Activated CD4-positive, alpha-beta T cell treated with anti-CD3 and anti-CD28 coated beads, Interleukin-2, amount 10 ng/mL, durations not matched to agents 24 days and 14 days (primary cell): ENCODE measurements around the gene ZNF276. TPM values are rescaled to one million over a fixed set of nuclear protein-coding genes. Genes with fewer than 3 reads are reported as not detected.
A peak's percentile ranks its signal among the peaks of the same experiment; 100 is the strongest.

Source experiments
- DNase-seq: peaks from one replicate; pipeline ENCODE4 v3.0.0; 2022
- H3K27ac Mint-ChIP-seq: one replicate; pipeline ENCODE4 v1.8.0; 2022; ENCODE audit warnings: mild to moderate bottlenecking, mixed read lengths
- H3K27me3 Mint-ChIP-seq: one replicate; pipeline ENCODE4 v1.8.0; 2022; ENCODE audit warnings: mixed read lengths
- H3K36me3 Mint-ChIP-seq: one replicate; pipeline ENCODE4 v1.8.0; 2022; ENCODE audit warnings: low read depth, mild to moderate bottlenecking, mixed read lengths
- H3K4me1 Mint-ChIP-seq: one replicate; pipeline ENCODE4 v1.8.0; 2021; ENCODE audit warnings: mixed read lengths
- H3K4me3 Mint-ChIP-seq: one replicate; pipeline ENCODE4 v1.8.0; 2022; ENCODE audit warnings: mild to moderate bottlenecking, moderate library complexity, mixed read lengths
- H3K9me3 Mint-ChIP-seq: one replicate; pipeline ENCODE4 v1.8.0; 2021; ENCODE audit warnings: mixed read lengths
- intact Hi-C: fragments of 100-400 bp; cut with micrococcal nuclease; formaldehyde crosslinking; loops from one replicate; pipeline ENCODE4 v1.15.1; 2023
- total RNA-seq: library from RNA; stranded (reverse); gene quantifications from 2 replicates; pipeline ENCODE4 v1.2.3, GENCODE V29; 2022

The ZNF276 gene
- total RNA-seq, 1 donor from 2014 or later = 32.9 TPM

- H3K4me1 Mint-ChIP-seq = peaks cover 14% of the 10 kb centered on the region
- H3K27me3 Mint-ChIP-seq = no peaks in the 10 kb centered on the region
- intact Hi-C loops = loop anchor here (1.0 to 10.0 kb wide), 9 partner anchors 14 to 455 kb away; partner anchors contain the start of genes CDK10, CHMP1A, FANCA and RPL13
- H3K4me3 Mint-ChIP-seq = peak overlapping the region; percentile 86
- DNase-seq = peak; percentile 99
- no peaks in the 10 kb centered on the region for H3K9me3 Mint-ChIP-seq
- H3K27ac Mint-ChIP-seq = peak overlapping the region; percentile 87
- H3K36me3 Mint-ChIP-seq = peaks cover 10% of the 10 kb centered on the region
Observed at GRCh38 chr16:89700100-89700648, 21.2 kb upstream of the ZNF276 start.

GRCh38 chr16:89700649-89701424 is 20.5 kb upstream of the ZNF276 start:
- Mint-ChIP-seq H3K36me3 (peaks cover 6% of the 10 kb centered on the region), H3K4me3 (peak overlapping the region; percentile 86), H3K4me1 (peaks cover 15% of the 10 kb centered on the region), H3K9me3 (no peaks in the 10 kb centered on the region), H3K27ac (peak overlapping the region; percentile 87), H3K27me3 (no peaks in the 10 kb centered on the region)
- intact Hi-C loops = loop anchor here (1.0 to 10.0 kb wide), 9 partner anchors 15 to 456 kb away; partner anchors contain the start of genes CDK10, CHMP1A, FANCA and RPL13
- DNase-seq = peak; percentile 88

GRCh38 chr16:89701425-89702406 is 19.6 kb upstream of the ZNF276 start, which contains the start of gene SPATA2L:
Gene SPATA2L (minus strand): TSS chr16:89701705. CDS start chr16:89701232, 473 bp downstream.
- no peaks in the 10 kb centered on the region for H3K9me3 Mint-ChIP-seq
- H3K4me1 Mint-ChIP-seq = peaks cover 17% of the 10 kb centered on the region
- intact Hi-C loops = loop anchor here (1.0 to 10.0 kb wide), 6 partner anchors 10 to 457 kb away; partner anchors contain the start of genes FANCA, RPL13 and TUBB3
- H3K27ac Mint-ChIP-seq = peak within 1 kb of the TSS; percentile 87
- no peaks in the 10 kb centered on the region for H3K27me3 Mint-ChIP-seq
- peaks cover 6% of the 10 kb centered on the region for H3K36me3 Mint-ChIP-seq
- H3K4me3 Mint-ChIP-seq = peak within 1 kb of the TSS; percentile 86
- peak; percentile 99 for DNase-seq

GRCh38 chr16:89704281-89704680 is 17.1 kb upstream of the ZNF276 start:
- intact Hi-C loops = loop anchor here (5.0 to 10.0 kb wide), 4 partner anchors 61 to 459 kb away; partner anchors contain the start of genes FANCA and TUBB3
- Mint-ChIP-seq H3K4me1 (peaks cover 14% of the 10 kb centered on the region), H3K27me3 (no peaks in the 10 kb centered on the region)

GRCh38 chr16:89705006-89705405 is 16.3 kb upstream of the ZNF276 start:
- intact Hi-C loops = loop anchor here (10.0 kb wide), 2 partner anchors 60 to 460 kb away; no protein-coding TSS in a partner anchor
- no peak overlapping the region for H3K4me3 Mint-ChIP-seq

More at GRCh38 chr16:89704281-89704680, 17.1 kb upstream of the ZNF276 start:
- Mint-ChIP-seq H3K9me3 (no peaks in the 10 kb centered on the region), H3K36me3 (peaks cover 3% of the 10 kb centered on the region), H3K4me3 (no peak overlapping the region), H3K27ac (no peak overlapping the region)
- DNase-seq = no peak

GRCh38 chr16:89706518-89707260 is 14.6 kb upstream of the ZNF276 start:
- no peaks in the 10 kb centered on the region for H3K27me3 Mint-ChIP-seq
- H3K9me3 Mint-ChIP-seq = no peaks in the 10 kb centered on the region
- no peak for DNase-seq
- no peak overlapping the region for H3K27ac Mint-ChIP-seq
- no peaks in the 10 kb centered on the region for H3K36me3 Mint-ChIP-seq
- intact Hi-C loops = loop anchor here (1.0 to 10.0 kb wide), 3 partner anchors 58 to 462 kb away; no protein-coding TSS in a partner anchor
- peaks cover 10% of the 10 kb centered on the region for H3K4me1 Mint-ChIP-seq
- H3K4me3 Mint-ChIP-seq = no peak overlapping the region

More at GRCh38 chr16:89705006-89705405, 16.3 kb upstream of the ZNF276 start:
- no peaks in the 10 kb centered on the region for H3K27me3 Mint-ChIP-seq
- H3K27ac Mint-ChIP-seq = no peak overlapping the region
- DNase-seq = no peak
- H3K36me3 Mint-ChIP-seq = peaks cover 2% of the 10 kb centered on the region
- H3K9me3 Mint-ChIP-seq = no peaks in the 10 kb centered on the region
- H3K4me1 Mint-ChIP-seq = peaks cover 12% of the 10 kb centered on the region

- no peak overlapping the region for H3K27ac Mint-ChIP-seq
- peaks cover 5% of the 10 kb centered on the region for H3K4me1 Mint-ChIP-seq
- intact Hi-C loops = loop anchor here (10.0 kb wide), 2 partner anchors 57 to 463 kb away; no protein-coding TSS in a partner anchor
- H3K36me3 Mint-ChIP-seq = no peaks in the 10 kb centered on the region
- no peak for DNase-seq
- no peaks in the 10 kb centered on the region for H3K9me3 Mint-ChIP-seq
- H3K27me3 Mint-ChIP-seq = no peaks in the 10 kb centered on the region
- no peak overlapping the region for H3K4me3 Mint-ChIP-seq
Observed at GRCh38 chr16:89707695-89708094, 13.6 kb upstream of the ZNF276 start.

- H3K36me3 Mint-ChIP-seq = no peaks in the 10 kb centered on the region
- no peak overlapping the region for H3K27ac Mint-ChIP-seq
- peaks cover 5% of the 10 kb centered on the region for H3K4me1 Mint-ChIP-seq
- no peak for DNase-seq
- no peaks in the 10 kb centered on the region for H3K27me3 Mint-ChIP-seq
- intact Hi-C loops = loop anchor here (10.0 kb wide), 2 partner anchors 56 to 464 kb away; no protein-coding TSS in a partner anchor
- H3K9me3 Mint-ChIP-seq = no peaks in the 10 kb centered on the region
- no peak overlapping the region for H3K4me3 Mint-ChIP-seq
Observed at GRCh38 chr16:89708481-89708931, 12.8 kb upstream of the ZNF276 start.

GRCh38 chr16:89709166-89709565 is 12.2 kb upstream of the ZNF276 start:
- H3K27me3 Mint-ChIP-seq = no peaks in the 10 kb centered on the region
- intact Hi-C loops = loop anchor here (10.0 kb wide), 2 partner anchors 56 to 464 kb away; no protein-coding TSS in a partner anchor
- no peaks in the 10 kb centered on the region for H3K9me3 Mint-ChIP-seq
- H3K4me1 Mint-ChIP-seq = peaks cover 7% of the 10 kb centered on the region
- no peak overlapping the region for H3K4me3 Mint-ChIP-seq
- DNase-seq = no peak
- H3K27ac Mint-ChIP-seq = no peak overlapping the region
- peaks cover 4% of the 10 kb centered on the region for H3K36me3 Mint-ChIP-seq

GRCh38 chr16:89709716-89710432 is 11.5 kb upstream of the ZNF276 start:
- Mint-ChIP-seq H3K36me3 (peaks cover 8% of the 10 kb centered on the region), H3K27me3 (no peaks in the 10 kb centered on the region)

GRCh38 chr16:89710709-89711564 is 10.4 kb upstream of the ZNF276 start:
- no peak for DNase-seq
- Mint-ChIP-seq H3K27ac (no peak overlapping the region), H3K9me3 (no peaks in the 10 kb centered on the region), H3K4me1 (peaks cover 7% of the 10 kb centered on the region), H3K27me3 (no peaks in the 10 kb centered on the region), H3K4me3 (no peak overlapping the region), H3K36me3 (peaks cover 10% of the 10 kb centered on the region)
- intact Hi-C loops = loop anchor here (1.0 kb wide), 2 partner anchors 9 to 10 kb away; partner anchors contain the start of gene ZNF276

More at GRCh38 chr16:89709716-89710432, 11.5 kb upstream of the ZNF276 start:
- DNase-seq = no peak
- Mint-ChIP-seq H3K9me3 (no peaks in the 10 kb centered on the region), H3K4me1 (peaks cover 8% of the 10 kb centered on the region), H3K27ac (no peak overlapping the region), H3K4me3 (peak overlapping the region; percentile 59)
- intact Hi-C loops = loop anchor here (10.0 kb wide), 2 partner anchors 55 to 465 kb away; no protein-coding TSS in a partner anchor
